Measurements from ENCODE around the gene MRPL20.

DNA sequence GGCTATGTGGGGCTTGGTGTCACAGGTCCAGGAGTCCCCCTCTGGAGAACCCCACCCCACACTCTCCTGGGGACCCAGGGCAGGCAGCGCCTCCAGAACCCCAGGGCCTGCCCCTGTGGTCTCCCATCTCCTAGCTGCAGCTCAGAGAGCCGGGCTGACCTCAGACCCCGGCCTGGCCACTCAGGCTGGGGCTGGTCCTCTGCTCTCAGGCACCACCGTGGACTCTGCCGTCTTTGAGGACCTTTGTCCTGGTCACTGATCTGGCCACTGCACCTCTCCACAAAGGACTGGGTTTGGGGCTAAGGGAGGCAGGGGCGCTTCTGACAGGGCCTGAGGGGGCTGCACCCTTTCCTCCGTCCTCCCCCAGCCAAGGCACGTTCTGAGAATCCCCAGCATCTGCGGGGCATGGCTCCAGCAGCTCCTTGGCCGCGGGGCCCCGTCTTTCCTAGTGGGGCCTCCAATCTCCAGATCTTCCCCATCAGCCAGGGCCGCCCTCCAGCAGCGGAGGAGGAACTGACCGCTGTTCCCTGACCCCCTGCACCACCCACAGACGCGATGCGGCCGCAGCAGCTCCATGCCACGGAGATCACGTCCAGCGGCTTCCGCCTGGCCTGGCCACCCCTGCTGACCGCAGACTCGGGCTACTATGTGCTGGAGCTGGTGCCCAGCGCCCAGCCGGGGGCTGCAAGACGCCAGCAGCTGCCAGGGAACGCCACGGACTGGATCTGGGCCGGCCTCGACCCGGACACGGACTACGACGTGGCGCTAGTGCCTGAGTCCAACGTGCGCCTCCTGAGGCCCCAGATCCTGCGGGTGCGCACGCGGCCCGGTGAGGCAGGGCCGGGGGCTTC, 31.7 kb upstream of the MRPL20 start:
- TF ChIP-seq, protein P1, sequence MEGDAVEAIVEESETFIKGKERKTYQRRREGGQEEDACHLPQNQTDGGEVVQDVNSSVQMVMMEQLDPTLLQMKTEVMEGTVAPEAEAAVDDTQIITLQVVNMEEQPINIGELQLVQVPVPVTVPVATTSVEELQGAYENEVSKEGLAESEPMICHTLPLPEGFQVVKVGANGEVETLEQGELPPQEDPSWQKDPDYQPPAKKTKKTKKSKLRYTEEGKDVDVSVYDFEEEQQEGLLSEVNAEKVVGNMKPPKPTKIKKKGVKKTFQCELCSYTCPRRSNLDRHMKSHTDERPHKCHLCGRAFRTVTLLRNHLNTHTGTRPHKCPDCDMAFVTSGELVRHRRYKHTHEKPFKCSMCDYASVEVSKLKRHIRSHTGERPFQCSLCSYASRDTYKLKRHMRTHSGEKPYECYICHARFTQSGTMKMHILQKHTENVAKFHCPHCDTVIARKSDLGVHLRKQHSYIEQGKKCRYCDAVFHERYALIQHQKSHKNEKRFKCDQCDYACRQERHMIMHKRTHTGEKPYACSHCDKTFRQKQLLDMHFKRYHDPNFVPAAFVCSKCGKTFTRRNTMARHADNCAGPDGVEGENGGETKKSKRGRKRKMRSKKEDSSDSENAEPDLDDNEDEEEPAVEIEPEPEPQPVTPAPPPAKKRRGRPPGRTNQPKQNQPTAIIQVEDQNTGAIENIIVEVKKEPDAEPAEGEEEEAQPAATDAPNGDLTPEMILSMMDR (IDR thresholded peaks at IDR 0.05), result no peak
- TF ChIP-seq POLR2A (IDR thresholded peaks at IDR 0.05), result no peak

Measured in body of pancreas (tissue), 4 donors.